ENCODE data around the gene PTPRN2.

Gene PTPRN2

GRCh38 chr7:157685430-157686284 is 902.0 kb downstream of the PTPRN2 start:
- DNase-seq (ENCODE audit: low read depth in 2 of 2), result no peak

- no peak for DNase-seq (ENCODE audit: low read depth in 2 of 2)
Measured at GRCh38 chr7:157684909-157685429, 902.7 kb downstream of the PTPRN2 start.

GRCh38 chr7:157684157-157684908 is 903.3 kb downstream of the PTPRN2 start:
- DNase-seq (ENCODE audit: low read depth in 2 of 2), result no peak

- no peak for DNase-seq (ENCODE audit: low read depth in 2 of 2)
Measured at GRCh38 chr7:157683747-157684156, 903.9 kb downstream of the PTPRN2 start.

- DNase-seq (ENCODE audit: low read depth in 2 of 2), result no peak
Measured at GRCh38 chr7:157682946-157683746, 904.5 kb downstream of the PTPRN2 start.

- DNase-seq (ENCODE audit: low read depth in 2 of 2), result no peak
Measured at GRCh38 chr7:157682064-157682945, 905.3 kb downstream of the PTPRN2 start.

GRCh38 chr7:157679607-157680006 is 908.0 kb downstream of the PTPRN2 start:
- DNase-seq (ENCODE audit: low read depth in 2 of 2), result no peak

GRCh38 chr7:157678501-157678900 is 909.1 kb downstream of the PTPRN2 start:
- no peak for DNase-seq (ENCODE audit: low read depth in 2 of 2)

GRCh38 chr7:157676456-157677255 is 911.0 kb downstream of the PTPRN2 start:
- DNase-seq (ENCODE audit: low read depth in 2 of 2), result no peak

- DNase-seq (ENCODE audit: low read depth in 2 of 2), result no peak
Measured at GRCh38 chr7:157676001-157676400, 911.6 kb downstream of the PTPRN2 start.

GRCh38 chr7:157675427-157675927 is 912.1 kb downstream of the PTPRN2 start:
- DNase-seq (ENCODE audit: low read depth in 2 of 2), result no peak

GRCh38 chr7:157674715-157675426 is 912.8 kb downstream of the PTPRN2 start:
- no peak for DNase-seq (ENCODE audit: low read depth in 2 of 2)

- DNase-seq (ENCODE audit: low read depth in 2 of 2), result no peak
Measured at GRCh38 chr7:157674027-157674714, 913.5 kb downstream of the PTPRN2 start.

GRCh38 chr7:157673573-157673972 is 914.0 kb downstream of the PTPRN2 start:
- no peak for DNase-seq (ENCODE audit: low read depth in 2 of 2)

- DNase-seq (ENCODE audit: low read depth in 2 of 2), result no peak
Measured at GRCh38 chr7:157671358-157672255, 916.0 kb downstream of the PTPRN2 start.

- DNase-seq (ENCODE audit: low read depth in 2 of 2), result no peak
Measured at GRCh38 chr7:157670490-157671357, 916.9 kb downstream of the PTPRN2 start.

All from stimulated activated CD8-positive, alpha-beta memory T cell treated with anti-CD3 and anti-CD28 coated beads, Interleukin-7, amount 100 ng/mL, for 1 hour (primary cell).